ENCODE data around the gene IGFBP2. TPM values are rescaled to one million over a fixed set of nuclear protein-coding genes. Genes with fewer than 3 reads are reported as not detected.

IGFBP2 gene
- total RNA-seq, 1 donor from 2014 or later = 41.1 TPM

DNA sequence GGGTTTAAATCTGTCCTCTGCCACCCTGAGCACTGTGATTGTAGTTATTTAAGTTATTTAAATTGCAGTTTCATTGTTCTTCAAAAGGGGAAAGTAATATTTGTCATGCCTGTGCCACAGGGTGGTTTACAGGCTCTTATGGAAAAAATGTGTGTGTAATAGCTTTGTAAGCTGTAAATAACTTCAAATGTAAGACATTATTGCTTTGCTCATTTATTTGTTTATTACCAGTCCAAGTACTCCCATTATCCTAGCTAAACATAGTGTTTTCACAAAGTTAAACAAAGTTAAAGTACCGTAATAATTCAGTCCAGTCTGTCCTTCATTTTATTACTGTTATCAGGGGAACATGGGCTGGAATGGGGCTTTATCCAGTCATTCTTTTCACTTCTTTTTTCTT, 43.4 kb upstream of the IGFBP2 start:
- Histone ChIP-seq H3K4me3 (ENCODE audit: low read depth, low read length) (no peak overlapping the region), H3K27me3 (ENCODE audit: control insufficient read depth, insufficient read depth, low read length) (no peaks in the 10 kb centered on the region), H3K36me3 (ENCODE audit: control insufficient read depth, insufficient read depth, low read length) (no peaks in the 10 kb centered on the region)
- FAIRE-seq (no peak), DNase-seq (ENCODE audit: low read depth) (no peak)
- TF ChIP-seq, protein P1, sequence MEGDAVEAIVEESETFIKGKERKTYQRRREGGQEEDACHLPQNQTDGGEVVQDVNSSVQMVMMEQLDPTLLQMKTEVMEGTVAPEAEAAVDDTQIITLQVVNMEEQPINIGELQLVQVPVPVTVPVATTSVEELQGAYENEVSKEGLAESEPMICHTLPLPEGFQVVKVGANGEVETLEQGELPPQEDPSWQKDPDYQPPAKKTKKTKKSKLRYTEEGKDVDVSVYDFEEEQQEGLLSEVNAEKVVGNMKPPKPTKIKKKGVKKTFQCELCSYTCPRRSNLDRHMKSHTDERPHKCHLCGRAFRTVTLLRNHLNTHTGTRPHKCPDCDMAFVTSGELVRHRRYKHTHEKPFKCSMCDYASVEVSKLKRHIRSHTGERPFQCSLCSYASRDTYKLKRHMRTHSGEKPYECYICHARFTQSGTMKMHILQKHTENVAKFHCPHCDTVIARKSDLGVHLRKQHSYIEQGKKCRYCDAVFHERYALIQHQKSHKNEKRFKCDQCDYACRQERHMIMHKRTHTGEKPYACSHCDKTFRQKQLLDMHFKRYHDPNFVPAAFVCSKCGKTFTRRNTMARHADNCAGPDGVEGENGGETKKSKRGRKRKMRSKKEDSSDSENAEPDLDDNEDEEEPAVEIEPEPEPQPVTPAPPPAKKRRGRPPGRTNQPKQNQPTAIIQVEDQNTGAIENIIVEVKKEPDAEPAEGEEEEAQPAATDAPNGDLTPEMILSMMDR (IDR thresholded peaks at IDR 0.05; ENCODE audit: insufficient read depth, low read length, severe bottlenecking) = no peak

DNA sequence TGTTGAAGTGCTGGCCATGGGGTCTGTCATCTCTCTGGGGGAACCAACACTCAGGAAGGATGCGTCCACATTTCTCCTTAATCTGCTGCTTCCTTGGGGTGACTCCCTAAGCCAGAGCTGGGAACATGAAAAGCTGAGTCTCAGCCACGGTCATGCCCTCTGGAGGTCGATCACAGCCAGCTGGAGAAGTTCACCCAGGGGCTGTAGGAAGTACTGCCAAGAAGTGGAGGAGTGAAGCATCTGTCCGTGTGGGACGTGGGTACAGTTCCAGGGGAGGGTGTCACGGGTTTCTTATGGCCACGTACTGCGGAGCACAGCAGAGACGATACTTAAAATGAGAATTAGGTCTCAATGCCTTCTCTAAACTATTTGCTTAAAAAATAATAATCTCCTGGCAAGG, 42.4 kb upstream of the IGFBP2 start:
- TF ChIP-seq, protein P1 (IDR thresholded peaks at IDR 0.05; ENCODE audit: insufficient read depth, low read length, severe bottlenecking) = no peak
- FAIRE-seq = no peak
- Histone ChIP-seq H3K36me3 (ENCODE audit: control insufficient read depth, insufficient read depth, low read length) (no peaks in the 10 kb centered on the region), H3K27me3 (ENCODE audit: control insufficient read depth, insufficient read depth, low read length) (no peaks in the 10 kb centered on the region), H3K4me3 (ENCODE audit: low read depth, low read length) (no peak overlapping the region)
- no peak for DNase-seq (ENCODE audit: low read depth)

DNA sequence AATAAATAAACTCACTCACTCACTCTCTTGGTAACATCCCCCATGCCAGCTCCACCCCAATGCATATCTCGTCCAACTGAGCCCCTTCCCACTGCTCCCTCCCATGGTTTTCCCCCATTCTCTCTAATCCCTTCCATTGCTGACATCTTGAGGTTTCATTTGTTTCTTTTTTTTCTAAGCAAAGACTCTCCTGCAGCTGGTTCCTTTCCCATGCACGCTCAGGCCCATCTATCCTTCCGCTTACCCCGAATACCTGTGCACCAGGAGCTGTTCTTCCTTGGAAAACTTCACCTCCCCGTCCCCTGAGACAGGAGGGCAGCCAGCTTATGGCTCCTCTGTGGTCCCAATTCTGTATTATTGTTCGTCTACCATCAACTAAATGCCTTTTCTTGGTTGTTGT, 41.7 kb upstream of the IGFBP2 start:
- DNase-seq (ENCODE audit: low read depth) = no peak
- Histone ChIP-seq H3K4me3 (ENCODE audit: low read depth, low read length) (no peak overlapping the region), H3K27me3 (ENCODE audit: control insufficient read depth, insufficient read depth, low read length) (no peaks in the 10 kb centered on the region), H3K36me3 (ENCODE audit: control insufficient read depth, insufficient read depth, low read length) (no peaks in the 10 kb centered on the region)
- TF ChIP-seq, protein P1 (IDR thresholded peaks at IDR 0.05; ENCODE audit: insufficient read depth, low read length, severe bottlenecking) = no peak
- no peak for FAIRE-seq

DNA sequence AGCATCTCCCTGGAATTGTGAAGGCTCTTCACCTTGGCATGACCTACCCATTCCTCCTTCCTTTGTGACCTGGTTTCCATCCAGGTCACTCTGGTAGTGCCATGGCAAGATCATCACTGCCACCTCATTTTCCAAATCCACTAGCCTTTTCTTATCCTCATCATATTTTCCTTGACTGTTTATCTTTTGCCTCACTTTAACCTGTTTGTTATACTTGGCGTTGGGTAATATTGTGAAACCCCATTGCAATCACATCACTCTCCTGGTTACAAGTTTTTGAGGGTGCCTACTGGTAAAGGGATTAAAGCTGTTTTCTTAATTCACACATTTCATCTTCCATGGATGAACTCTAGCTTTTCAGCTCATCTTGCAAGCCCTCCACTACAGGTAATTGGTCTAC, 39.1 kb upstream of the IGFBP2 start:
- no peaks in the 10 kb centered on the region for H3K27me3 ChIP-seq (ENCODE audit: control insufficient read depth, insufficient read depth, low read length)

DNA sequence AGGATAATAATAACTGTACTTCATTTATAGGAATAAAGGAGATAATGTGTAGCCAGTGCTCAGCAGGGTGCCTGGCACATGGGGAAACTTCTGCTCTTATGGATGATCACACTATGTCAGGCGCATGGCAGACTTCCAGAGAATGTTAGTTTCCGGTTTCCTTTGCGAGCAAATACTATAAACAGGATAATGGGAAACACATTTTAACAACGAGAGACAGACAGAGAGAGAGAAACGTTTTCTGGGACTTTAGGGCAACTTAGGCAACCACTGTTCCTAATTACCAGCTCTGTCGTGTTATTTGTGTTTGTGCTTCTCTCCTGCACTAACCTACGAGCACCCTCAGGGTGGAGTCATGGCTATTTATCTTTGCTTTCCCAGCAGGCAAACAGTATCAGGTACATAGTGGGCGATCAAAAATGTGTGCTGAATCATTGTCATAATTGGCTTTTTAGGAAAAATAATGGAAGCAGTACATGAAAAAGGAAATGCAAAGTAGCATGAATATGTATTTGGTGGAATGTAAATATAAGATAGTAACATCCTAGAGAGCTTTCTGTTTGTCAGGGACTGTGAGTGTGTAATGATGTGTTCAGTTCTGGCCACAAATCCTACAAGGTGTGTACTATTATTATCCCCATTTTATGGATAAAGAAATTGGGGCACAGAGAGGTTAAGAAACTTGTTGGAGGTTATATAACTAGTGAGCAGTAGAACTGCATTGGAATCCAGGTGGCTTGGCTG, 36.8 kb upstream of the IGFBP2 start:
- FAIRE-seq = no peak

More for the DNA sequence above, 39.1 kb upstream of the IGFBP2 start:
- no peak for FAIRE-seq
- Histone ChIP-seq H3K4me3 (ENCODE audit: low read depth, low read length) (no peak overlapping the region), H3K36me3 (ENCODE audit: control insufficient read depth, insufficient read depth, low read length) (no peaks in the 10 kb centered on the region)
- TF ChIP-seq, protein P1 (IDR thresholded peaks at IDR 0.05; ENCODE audit: insufficient read depth, low read length, severe bottlenecking) = no peak
- no peak for DNase-seq (ENCODE audit: low read depth)

More for the DNA sequence above, 36.8 kb upstream of the IGFBP2 start:
- no peaks in the 10 kb centered on the region for H3K36me3 ChIP-seq (ENCODE audit: control insufficient read depth, insufficient read depth, low read length)
- no peak for DNase-seq (ENCODE audit: low read depth)
- no peaks in the 10 kb centered on the region for H3K27me3 ChIP-seq (ENCODE audit: control insufficient read depth, insufficient read depth, low read length)
- TF ChIP-seq, protein P1 (IDR thresholded peaks at IDR 0.05; ENCODE audit: insufficient read depth, low read length, severe bottlenecking) = no peak
- H3K4me3 ChIP-seq (ENCODE audit: low read depth, low read length) = no peak overlapping the region

Measured in bronchial epithelial cell (primary cell).